SH-SY5Y (cell line): ENCODE data around the gene NTM.

Source experiments
- GATA2 ChIP-seq: IDR thresholded peaks from 2 replicates; pipeline ENCODE4 v1.6.1; 2011; ENCODE audit warnings: mild to moderate bottlenecking, low read depth, low read length
- GATA3 ChIP-seq: IDR thresholded peaks from 2 replicates; pipeline ENCODE4 v1.6.1; 2011; ENCODE audit warnings: low read depth, mild to moderate bottlenecking, low read length, moderate library complexity

DNA sequence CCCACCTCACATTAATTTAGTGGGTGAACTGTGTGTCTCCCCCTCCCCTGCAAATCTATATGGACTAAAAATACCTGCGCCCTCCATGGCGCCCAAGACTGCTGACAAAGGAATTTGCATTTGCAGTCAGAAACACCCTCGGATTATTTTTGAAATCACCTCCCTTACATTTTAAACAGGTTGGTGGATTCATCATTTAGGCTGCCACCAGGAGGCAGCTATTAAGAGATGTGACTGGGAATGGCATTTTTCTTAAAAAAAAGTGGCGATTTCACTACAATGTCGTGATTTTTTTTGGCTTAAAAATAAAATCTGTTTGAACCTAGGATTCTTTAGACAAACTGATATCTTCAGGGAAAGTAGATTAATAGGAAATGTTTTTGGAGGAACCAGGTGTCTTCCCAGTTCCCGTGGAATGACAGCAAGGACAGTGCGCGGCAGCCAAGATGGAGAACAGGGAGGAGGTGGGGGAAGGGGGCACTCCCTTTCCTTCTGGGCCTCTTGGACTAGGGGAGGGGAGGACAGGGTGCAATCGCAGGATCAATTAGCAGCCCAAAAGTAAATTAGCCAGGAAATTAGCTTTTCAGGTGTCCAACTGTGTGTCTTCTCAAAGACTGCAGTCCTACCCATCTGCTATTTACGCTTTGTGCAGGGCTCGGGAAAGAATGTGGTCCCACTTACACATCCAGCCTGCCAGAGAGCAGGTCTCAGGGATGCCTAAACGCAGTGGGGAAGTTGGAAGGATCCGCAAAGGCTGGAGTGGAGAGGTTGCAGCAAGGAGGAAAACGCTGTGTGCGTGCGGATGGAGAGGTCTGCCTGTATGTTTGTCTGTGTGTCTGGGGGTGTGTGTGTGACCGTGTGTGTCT lies 496.4 kb downstream of the NTM start:
- TF ChIP-seq GATA2 (no peak), GATA3 (no peak)
